ENCODE measurements around the gene C11orf54.
"Not testable (repeated sequence)": the region's sequence is repeated elsewhere in the genome, so short reads cannot be mapped to it uniquely, and the experiment has no call there.

Gene C11orf54

DNA sequence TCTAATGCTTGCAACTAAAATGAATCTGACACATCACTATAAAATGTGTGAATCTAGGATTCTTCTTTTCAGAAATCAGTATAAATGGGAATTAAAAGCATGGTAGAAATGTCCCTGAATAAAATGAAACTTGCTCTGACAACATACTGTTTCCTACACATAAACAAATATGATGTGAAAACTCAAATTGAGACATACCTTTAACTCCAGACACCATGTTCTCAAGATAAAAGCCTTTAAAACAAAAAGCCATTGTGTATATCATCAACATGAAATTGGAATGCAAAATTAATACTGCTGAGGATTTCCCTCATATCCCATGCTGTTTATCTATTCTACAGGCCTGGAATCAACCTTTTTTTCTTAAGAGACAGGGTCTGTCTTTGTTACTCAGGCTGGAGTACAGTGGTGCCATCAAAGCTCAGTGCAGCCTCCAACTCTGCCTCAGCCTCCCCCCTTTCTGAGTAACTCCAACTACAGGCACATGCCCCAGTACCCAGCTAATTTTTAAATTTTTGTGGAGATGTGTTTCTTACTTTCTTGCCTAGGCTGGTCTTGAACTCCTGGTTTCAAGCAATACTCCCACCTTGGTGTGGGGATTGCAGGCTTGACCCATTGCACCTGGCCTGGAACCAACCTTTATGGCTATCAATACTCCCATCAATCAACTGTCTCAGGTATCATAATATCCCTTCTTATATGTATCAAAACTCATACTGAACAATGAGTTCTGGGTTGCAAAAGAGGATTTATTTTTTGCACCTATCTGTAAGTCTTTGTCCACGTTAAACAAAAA is 6.8 kb upstream of the C11orf54 start:
- no peak for DNase-seq (ENCODE audit: low spot score)

DNA sequence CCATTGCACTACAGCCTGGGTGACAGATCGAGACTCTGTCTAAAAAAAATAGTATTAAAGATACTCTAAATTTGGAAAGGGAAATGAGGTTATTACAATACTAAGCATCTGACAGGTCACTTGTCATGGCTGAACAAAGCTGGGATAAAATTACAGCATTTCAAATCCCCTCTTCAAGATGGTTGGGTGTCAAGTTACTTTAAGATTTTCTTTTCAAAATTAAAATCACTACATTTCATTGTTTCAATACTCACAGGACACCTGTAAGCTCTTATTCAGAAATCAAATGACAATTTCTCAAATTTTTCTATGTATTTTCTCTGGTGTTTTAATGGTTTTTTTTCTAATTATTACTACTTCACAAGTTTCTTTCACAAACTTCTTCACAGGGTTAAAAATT is 5.8 kb upstream of the C11orf54 start:
- DNase-seq (ENCODE audit: low spot score): no peak

DNA sequence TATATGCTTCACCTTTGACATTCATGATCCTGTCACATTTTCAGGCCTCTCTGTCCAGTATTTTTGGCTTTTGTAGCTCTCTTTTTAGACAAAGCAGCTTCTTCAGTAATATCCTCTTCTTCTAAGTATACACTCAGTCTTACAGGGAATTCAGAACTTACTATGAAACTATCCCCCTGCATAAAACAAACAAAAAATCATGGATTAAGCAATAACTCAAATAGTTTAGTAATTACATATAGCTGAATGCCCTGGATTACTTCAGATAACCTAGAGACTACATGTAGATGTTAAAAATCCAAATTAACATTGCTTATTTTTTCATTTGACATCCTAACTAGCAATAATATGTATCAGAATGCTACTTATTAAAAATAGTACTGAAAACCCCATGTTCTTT is 5.3 kb upstream of the C11orf54 start:
- no peak for DNase-seq (ENCODE audit: low spot score)

DNA sequence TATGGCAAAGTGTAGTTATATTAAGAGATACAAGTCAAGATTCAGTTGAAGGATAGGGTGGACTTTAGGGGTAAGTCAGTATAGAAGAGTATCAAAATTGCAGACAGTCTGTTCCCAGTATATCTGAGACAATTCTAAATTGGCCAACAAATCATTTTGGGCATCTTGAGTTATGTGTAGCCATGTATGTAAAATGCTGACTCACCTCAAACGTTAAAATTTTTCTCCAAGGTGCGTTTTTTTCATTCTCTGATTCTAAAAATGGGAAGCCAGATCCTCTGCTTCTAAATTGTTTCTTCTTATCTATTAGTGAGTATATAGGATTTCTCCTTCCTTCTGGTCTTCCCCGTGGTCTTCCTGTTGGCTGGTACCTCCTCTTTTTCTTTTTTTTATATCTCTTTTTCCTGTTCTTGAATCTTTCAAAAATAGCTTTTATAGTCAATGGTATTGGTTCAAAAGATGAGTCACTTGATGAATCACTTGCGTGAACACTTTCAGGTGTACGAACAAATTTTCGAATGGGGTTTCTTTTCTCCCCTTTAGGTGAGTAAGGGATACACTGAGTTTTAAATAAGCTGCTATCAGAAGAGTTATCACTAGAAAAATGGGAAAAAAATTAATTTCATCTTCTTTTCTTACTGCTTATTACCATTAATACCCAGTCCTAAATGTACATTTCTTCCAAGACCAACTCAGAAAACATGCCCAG is 3.4 kb upstream of the C11orf54 start:
- peak; percentile 60 for DNase-seq (ENCODE audit: low spot score)

DNA sequence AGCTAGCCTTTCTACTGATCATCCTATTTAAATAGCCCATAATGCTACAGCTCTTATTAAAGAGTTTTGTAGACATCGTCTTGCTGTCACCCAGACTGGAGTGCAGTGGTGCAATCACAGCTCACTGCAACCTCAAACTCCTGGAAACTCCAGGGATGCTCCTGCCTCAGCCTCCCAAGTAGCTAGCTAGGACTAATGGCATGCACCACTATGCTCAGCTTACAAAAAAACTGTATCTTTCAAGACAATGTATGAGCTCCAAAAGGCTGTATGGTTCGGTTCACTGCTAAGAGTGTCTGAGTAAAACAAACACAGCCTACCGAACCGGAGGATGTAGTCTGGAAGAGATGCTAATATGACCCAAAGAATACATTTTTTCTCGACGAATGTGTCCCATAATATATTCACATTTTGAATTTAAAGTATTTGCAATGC is 2.8 kb upstream of the C11orf54 start:
- peak; percentile 36 for DNase-seq (ENCODE audit: low spot score)

DNA sequence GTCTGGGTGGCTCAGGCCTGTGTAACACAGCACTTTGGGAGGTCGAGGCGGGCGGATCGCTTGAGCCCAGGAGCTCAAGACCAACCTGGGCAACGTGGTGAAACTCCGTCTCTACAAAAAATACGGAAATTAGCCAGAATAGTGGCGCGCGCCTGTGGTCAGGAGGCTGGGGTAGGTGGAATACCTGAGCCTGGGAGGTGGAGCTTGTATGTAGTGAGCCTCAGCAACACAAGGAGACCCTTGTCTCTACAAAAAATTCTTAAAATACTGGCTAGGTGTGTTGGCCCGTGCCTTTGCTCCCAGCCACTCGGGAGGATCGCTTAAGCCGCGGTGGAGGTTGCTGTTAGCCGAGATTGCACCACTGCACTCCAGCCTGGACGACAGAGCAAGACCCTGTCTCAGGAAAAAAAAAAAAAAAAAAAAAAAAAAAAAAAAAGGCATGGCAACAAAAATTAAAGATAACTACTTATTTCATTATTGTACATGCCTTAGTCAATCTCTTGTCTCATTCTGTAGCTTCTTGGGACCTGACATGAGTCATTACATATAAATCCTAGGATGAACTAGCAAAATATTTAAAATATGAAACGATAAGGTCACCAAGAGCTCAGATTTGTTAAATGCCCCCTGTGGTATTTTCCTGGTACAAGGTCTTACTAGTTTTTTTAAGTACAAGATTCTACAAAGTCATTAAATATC is 1.3 kb upstream of the C11orf54 start:
- peak; percentile 80 for DNase-seq (ENCODE audit: low spot score)

DNA sequence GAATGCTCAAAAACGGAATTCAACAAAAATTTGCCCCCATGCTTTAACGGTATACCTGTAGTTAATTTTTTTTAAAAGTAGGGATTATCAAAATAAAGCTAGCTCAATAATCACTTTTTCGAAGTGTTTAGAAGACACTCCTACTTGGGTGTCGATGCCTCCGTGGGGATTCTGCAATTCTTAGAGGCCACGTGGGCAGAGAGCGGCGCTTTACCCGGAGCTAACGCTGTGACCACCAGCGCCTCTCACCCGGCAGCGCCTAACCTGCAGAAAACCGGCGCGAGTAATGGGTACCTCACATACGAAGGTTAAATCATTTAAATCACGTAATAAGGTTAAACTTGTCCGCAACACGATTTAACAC is 760 bp upstream of the C11orf54 start:
- DNase-seq (ENCODE audit: low spot score): peak; percentile 69

DNA sequence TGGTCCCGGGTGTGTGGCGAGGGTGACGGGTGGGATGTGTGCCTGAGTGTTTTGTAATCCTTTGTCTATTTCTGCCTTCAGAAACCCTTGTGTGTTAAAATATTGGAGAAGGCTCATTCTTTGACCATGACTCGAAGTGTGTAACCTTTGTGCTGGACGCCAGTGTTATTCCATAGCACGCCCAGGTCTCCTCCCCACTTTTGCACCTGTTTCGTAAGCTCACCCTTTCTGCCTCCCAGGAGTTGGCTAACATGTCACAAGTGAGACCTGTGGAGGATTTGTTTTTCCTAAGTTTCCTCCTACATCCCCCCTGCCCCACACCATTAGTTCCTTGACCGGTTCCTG is 382 bp downstream of the C11orf54 start:
- DNase-seq (ENCODE audit: low spot score): peak; percentile 84

DNA sequence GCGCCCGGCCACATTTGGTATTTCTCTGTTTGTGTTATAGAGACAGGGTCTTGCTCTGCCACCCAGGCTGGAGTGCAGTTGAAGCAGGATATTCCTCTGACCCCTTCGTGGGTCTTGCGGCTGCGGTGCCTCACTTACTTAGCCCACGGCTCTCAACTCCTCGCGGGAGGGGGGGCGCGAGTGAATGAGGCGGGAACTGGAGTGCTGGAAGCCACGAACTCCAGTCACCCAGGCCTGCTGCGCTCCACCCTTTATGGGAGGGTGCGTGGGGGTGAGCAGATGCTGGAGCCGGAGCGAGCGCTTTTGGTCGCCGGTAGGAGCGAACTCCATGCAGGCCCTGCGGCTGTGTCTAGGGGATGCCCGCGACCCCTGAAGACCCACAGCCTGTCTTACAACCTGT is 1.8 kb downstream of the C11orf54 start:
- peak; percentile 41 for DNase-seq (ENCODE audit: low spot score)

DNA sequence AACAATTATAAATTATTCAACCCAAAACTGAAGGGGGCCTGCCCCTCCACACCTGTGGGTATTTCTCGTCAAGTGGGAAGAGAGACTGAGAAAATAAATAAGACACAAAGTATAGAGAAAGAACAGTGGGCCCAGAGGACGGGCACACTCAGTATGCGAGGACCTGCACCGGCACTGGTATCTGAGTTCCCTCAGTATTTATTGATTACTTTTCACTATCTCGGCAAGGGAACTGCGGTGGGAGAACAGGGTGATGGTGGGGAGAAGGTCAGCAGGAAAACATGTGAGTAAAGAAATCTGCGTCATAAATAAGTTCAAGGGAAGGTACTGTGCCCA is 3.2 kb downstream of the C11orf54 start:
- no peak for DNase-seq (ENCODE audit: low spot score)

DNA sequence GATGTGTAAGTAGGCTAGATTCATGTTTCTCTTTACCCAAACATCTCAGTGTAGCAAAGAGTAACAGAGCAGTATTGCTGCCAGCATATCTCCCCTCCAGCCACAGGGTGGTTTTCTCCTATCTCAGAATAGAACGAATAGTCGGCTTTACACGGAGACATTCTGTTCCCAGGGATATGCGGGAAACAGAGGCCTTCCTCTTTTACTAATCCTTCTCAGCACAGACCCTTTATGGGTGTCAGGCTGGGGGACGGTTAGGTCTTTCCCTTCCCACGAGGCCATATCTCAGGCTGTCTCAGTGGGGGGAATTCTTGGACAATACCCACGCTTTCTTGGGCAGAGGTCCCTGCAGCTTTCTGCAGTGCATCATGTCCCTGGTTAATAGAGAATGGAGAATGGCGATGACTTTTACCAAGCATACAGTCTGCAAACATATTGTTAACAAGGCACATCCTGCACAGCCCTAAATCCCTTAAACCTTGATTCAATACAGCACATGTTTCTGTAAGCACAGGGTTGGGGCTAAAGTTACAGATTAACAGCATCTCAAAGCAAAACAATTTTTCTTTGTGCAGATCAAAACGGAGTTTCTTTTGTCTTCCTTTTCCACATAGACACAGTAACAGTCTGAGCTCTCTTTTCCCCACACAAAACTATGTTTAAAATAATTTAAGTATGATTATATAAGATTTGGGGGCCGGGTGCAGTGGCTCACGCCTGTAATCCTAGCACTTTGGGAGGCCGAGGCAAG is 3.7 kb downstream of the C11orf54 start:
- not testable (repeated sequence) for DNase-seq (ENCODE audit: low spot score)

DNA sequence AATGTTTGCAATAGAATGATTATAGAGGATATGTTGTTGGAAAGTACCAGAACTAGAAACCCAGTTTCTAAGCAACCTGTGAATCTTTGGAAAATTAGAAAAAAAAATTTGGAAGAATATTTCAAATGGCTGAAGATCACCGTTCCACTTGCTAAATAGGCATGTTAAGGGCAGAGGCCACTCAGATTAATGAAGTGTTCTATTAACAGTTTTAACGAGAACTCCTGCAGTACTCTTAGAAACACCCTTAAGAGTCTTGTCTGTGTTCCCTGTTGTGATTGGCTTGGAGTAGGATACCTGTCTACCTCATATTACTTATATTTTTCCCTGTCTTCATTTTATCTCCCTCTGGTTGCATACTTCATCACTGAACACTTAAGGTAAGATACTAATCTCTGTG is 4.6 kb downstream of the C11orf54 start:
- peak; percentile 38 for DNase-seq (ENCODE audit: low spot score)

DNA sequence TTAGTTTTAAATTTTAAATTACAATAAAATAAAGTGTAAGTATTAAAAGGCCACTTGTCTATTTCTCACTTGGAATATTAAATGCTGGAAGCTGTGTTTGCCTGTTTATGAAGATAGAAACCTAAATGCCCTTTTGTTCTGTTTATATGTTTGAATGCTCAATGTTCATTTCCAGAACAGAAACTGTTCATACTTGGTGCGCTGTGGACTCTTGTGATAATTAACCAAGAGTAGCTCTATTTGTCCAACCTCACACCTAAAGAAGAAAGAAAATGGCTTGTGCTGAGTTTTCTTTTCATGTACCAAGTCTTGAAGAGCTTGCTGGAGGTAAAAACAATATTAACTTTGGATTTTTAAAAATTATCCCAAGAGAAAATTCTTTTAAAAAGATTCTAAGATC is 5.7 kb downstream of the C11orf54 start:
- peak; percentile 37 for DNase-seq (ENCODE audit: low spot score)

DNA sequence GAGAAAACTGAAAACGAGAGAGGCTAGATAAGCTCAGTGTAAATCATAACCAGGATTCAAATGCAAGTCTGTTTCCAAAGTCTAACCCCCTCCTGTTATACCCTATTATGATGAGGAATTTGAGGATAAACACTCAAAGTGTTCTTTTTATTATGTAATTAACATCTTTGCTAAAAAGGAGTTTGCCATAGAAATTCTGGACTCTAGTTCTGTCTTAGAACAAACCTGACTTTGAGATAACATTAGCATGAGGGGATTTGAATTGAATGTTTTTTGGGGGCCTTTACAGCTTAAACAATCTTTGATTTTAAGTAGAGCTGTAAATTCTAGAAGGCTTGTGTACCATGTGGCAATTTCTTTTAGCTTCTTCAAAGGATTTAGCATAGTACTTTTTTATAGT is 9.5 kb downstream of the C11orf54 start:
- DNase-seq (ENCODE audit: low spot score): no peak

DNA sequence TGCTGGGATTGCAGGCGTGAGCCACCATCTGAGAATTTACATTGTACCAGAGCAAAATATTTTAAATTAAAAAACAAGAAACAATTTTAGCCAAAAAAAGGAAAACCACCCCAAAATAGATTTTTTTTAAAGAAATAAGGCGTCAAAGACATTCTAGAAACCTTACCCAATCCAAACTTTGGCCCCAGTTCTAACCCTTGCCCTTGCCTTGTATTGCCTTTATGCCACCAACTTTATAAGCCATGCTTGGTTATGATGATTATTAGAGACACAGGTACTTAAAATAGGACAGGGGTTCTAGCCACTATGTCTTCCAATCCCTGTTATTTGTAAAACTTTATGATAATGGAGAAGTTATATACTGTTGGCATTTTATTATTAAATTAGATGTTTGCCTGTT is 11.8 kb downstream of the C11orf54 start:
- no peak for DNase-seq (ENCODE audit: low spot score)

DNA sequence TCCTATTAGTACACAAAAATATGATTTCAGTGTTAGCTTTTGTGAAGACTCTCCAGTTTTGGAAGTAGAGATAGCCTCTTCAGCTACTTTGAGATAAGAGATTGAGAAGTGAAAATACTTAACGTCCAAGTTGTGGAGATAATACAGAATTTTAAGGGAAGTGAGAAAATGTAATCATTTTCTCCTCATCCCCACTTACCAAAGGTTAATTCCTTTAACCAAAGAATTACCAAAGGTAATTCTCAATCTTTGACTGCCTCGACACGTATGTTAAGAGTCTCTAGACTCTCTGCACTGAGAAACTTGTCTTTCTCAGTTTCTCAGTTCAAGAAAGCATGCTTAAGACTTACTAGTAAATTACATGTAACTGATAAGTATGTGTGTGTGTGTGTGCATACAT is 15.3 kb downstream of the C11orf54 start:
- DNase-seq (ENCODE audit: low spot score): no peak

DNA sequence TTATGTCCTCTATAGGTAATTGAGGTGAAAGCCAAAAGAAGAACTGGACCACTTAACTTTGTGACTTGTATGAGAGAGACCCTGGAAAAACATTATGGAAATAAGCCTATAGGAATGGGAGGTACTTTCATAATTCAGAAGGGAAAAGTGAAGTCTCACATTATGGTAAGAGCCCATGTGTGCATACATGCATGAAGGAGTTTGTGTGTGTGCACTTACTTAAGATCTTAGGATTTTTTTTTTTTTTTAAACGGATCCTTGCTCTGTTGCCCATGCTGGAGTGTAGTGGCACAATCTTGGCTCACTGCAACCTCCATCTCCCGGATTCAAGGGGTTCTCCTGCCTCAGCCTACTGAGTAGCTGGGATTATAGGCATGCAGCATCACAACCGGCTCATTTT is 15.8 kb downstream of the C11orf54 start:
- no peak for DNase-seq (ENCODE audit: low spot score)

DNA sequence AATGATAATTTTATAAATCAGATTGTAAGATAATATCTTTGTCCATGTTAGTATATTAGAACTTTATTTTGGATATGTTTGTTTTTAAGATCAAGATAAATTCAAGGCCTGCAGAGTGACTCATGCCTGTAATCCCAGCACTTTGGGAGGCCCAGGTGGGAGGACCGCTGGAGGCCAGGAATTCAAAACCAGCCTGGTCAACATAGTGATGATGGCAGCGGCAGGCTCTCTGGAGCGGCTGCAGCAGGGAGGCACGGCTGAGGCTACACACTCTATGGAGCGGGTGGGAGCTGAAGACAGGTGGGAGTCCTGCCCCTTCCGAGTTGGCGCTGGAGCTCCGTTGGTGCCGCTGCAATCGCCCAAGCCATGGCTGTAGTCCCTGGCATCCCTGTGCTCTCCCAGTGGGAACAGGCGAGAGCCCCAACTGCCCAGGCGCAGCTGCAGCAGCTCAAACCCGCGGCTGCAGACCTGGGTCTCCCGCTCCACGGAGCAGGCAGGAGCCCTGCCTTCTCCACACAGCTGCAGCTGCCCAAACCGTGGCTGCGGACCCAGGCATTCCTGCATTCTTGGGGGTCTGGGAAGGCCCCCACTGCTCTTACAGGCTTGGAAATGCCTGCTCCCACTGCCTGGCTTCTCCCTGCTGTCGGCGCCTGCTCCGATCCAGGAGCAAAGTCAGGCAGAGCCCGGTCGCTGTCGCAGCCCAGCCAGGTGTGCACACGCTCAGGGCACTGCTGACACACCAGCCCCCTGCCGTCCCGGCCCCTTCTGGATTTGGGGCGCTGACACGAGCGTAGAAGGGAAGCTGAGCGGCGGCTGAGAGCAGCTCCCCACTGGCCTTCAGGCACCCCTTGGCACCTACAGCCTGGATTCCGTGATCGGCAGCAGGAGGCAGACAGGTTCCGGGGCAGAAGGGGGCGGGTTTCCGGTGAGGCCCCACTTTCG is 16.7 kb downstream of the C11orf54 start:
- no peak for DNase-seq (ENCODE audit: low spot score)

DNA sequence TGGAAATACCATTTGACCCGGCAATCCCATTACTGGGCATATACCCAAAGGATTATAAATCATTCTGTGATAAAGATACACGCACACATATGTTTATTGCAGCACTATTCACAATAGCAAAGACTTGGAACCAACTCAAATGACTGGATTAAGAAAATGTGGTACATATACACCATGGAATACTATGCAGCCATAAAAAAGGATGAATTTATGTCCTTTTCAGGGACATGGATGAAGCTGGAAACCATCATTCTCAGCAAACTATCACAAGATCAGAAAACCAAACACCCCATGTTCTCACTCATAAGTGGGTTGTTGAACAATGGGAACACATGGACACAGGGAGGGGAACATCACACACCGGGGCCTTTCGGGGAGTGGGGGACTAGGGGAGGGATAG is 17.7 kb downstream of the C11orf54 start:
- not testable (repeated sequence) for DNase-seq (ENCODE audit: low spot score)

DNA sequence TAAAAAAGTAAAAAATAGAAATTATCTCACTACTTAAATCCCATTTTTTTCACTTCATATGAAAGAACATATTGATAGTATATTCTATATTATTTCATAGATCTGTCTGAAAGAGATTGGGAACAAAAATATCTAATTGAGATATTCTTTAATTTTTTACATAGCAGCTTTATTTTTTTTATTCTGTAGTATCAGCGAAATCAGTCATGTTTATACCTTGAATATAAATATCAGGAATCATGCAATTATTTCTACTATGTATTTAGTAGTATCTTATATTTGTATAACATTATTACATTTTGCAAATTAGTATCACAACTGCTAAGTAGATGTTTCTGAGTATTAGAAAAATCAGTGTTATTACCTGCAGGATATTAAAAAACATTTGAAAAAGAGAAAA is 20.4 kb downstream of the C11orf54 start:
- no peak for DNase-seq (ENCODE audit: low spot score)

DNA sequence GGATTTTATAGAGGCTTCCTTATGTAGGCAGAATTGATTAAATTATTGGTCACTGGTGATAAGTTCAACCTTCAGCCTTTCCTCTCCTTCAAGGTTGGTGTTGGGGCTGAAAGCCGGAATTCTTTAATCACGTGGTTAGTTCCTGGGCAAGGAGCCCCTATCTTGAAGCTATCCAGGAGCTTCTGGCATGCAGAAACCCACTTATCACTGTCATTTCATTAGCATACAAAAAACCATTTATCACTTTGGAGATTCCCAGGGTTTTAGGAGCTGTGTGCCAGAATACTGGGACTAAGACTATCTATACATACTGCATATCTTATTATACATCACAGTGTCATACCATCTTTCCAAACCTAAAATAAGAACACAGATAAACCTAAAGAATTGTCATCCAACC is 24.1 kb downstream of the C11orf54 start:
- no peak for DNase-seq (ENCODE audit: low spot score)

DNA sequence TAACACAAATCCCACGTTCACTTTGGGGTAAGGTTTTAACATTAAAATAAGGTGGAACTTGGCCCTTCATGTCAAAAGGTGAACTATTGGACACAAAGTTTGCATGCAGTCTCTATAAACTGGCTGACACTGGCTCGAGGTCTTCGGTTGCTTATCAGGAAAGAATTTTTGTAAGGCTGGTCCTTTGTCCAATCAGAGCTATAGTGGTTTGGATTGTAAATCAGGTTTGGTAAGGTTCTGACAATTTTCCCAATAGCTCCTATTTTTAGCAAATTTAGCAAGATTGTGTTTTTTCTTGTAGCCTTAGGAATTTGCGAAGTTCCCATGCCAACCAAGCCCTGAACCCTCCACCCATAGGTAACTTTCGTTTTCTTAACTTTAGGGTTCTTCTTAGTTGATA is 25.0 kb downstream of the C11orf54 start:
- no peak for DNase-seq (ENCODE audit: low spot score)
